Caco-2 (cell line): ENCODE data around the gene MYL6. TPM values are rescaled to one million over a fixed set of nuclear protein-coding genes. Genes with fewer than 3 reads are reported as not detected.
A peak's percentile ranks its signal among the peaks of the same experiment; 100 is the strongest.

ENCODE experiments used
- BruUV-seq: library from RNA; stranded (reverse); fragments of 400-500 nt; replicated peaks from 2 replicates; lab custom pipeline; 2021; lab: Mats Ljungman, UMichigan
- CTCF ChIA-PET: fragments of 300-600 bp; sonication (Branson Sonifier 250); formaldehyde crosslinking; loops from one replicate; lab custom pipeline; 2022; ENCODE audit warnings: antibody characterized with exemption; lab: Charles Lee
- POLR2A ChIA-PET: fragments of 300-600 bp; sonication (Branson Sonifier 250); formaldehyde crosslinking; loops from one replicate; lab custom pipeline; 2022; ENCODE audit warnings: antibody characterized with exemption; lab: Charles Lee
- DNase-seq, 2 experiments: peaks; one replicate each; pipeline versions ENCODE4 v3.0.0 to v3.0.0-alpha.2; 2020 to 2022
- H3K27me3 ChIP-seq: replicated peaks from 2 replicates; pipeline ENCODE4 v1.6.0; 2011; ENCODE audit warnings: low read length; ENCODE audit not compliant: control insufficient read depth, insufficient read depth
- H3K36me3 ChIP-seq: 2 replicates; pipeline ENCODE4 v1.5.1; 2011; ENCODE audit warnings: low read length; ENCODE audit not compliant: control insufficient read depth, insufficient read depth
- H3K4me1 ChIP-seq: fragments of 250-450 bp; sonication (Bioruptor Pico); 2 replicates; pipeline ENCODE4 v1.5.1; 2020; ENCODE audit warnings: mild to moderate bottlenecking
- H3K4me3 ChIP-seq: 2 replicates; pipeline ENCODE4 v1.5.1; 2011; ENCODE audit warnings: low read depth, mild to moderate bottlenecking, control low read depth, low read length
- H3K9me3 ChIP-seq: fragments of 250-450 bp; sonication (Bioruptor Pico); 2 replicates; pipeline ENCODE4 v1.5.1; 2020; ENCODE audit warnings: mild to moderate bottlenecking, moderate library complexity
- H3K27ac Mint-ChIP-seq: one replicate; pipeline ENCODE4 v1.8.0; 2022; ENCODE audit warnings: mixed read lengths; ENCODE audit not compliant: unreplicated experiment
- H3K27me3 Mint-ChIP-seq: one replicate; pipeline ENCODE4 v1.8.0; 2022; ENCODE audit warnings: mixed read lengths; ENCODE audit not compliant: insufficient read depth, unreplicated experiment
- H3K36me3 Mint-ChIP-seq: one replicate; pipeline ENCODE4 v1.8.0; 2022; ENCODE audit warnings: mild to moderate bottlenecking, mixed read lengths; ENCODE audit not compliant: insufficient read depth, unreplicated experiment
- H3K4me1 Mint-ChIP-seq: one replicate; pipeline ENCODE4 v1.8.0; 2022; ENCODE audit warnings: low read depth, mixed read lengths; ENCODE audit not compliant: unreplicated experiment
- H3K4me3 Mint-ChIP-seq: one replicate; pipeline ENCODE4 v1.8.0; 2022; ENCODE audit warnings: mild to moderate bottlenecking, moderate library complexity, mixed read lengths; ENCODE audit not compliant: unreplicated experiment
- H3K9me3 Mint-ChIP-seq: one replicate; pipeline ENCODE4 v1.8.0; 2022; ENCODE audit warnings: mixed read lengths; ENCODE audit not compliant: unreplicated experiment
- CTCF ChIP-seq, 2 experiments: fragments of 200-600 bp in 1 of 2; IDR thresholded peaks; 1 replicate in 1 of 2; 2 replicates in 1 of 2; pipeline versions ENCODE4 v1.5.1 to v1.8.0; 2011 to 2022; ENCODE audit warnings: antibody characterized with exemption in 1 of 2, control low read depth in 1 of 2, inconsistent platforms in 1 of 2, low read depth in 1 of 2, low read length in 1 of 2, mild to moderate bottlenecking in 1 of 2, moderate library complexity in 1 of 2; ENCODE audit not compliant: insufficient read depth in 1 of 2, severe bottlenecking in 1 of 2, unreplicated experiment in 1 of 2
- intact Hi-C: fragments of 100-400 bp; cut with micrococcal nuclease; formaldehyde crosslinking; loops from one replicate; pipeline ENCODE4 v1.10.0; 2022; ENCODE audit not compliant: unreplicated experiment
- total RNA-seq: library from RNA; stranded (reverse); gene quantifications from 2 replicates; pipeline ENCODE4 v1.2.3, GENCODE V29; 2022

MYL6 gene
- total RNA-seq, 1 experiment from 2014 or later = 960 TPM

- Mint-ChIP-seq H3K27me3 (peaks cover 2% of the 10 kb centered on the region), H3K36me3 (peaks cover 34% of the 10 kb centered on the region), H3K27ac (peak overlapping the region; percentile 100), H3K9me3 (no peaks in the 10 kb centered on the region), H3K4me3 (peak overlapping the region; percentile 97), H3K4me1 (peaks cover 13% of the 10 kb centered on the region)
- POLR2A ChIA-PET = interaction anchor here (0.6 to 3.5 kb wide), 5 partner anchors 9 to 102 kb away, joined by 3 to 27 read pairs (median 9); partner anchors contain the start of genes ESYT1, MYL6, RNF41 and SMARCC2
- no peak overlapping the region for H3K4me3 ChIP-seq
- DNase-seq = peak; percentile 91 to 93
- no peaks in the 10 kb centered on the region for H3K9me3 ChIP-seq
- intact Hi-C loops = loop anchor here (1.0 to 10.0 kb wide), 6 partner anchors 9 to 375 kb away; partner anchors contain the start of genes COQ10A, ESYT1, GDF11 and MYL6B
- no peaks in the 10 kb centered on the region for H3K27me3 ChIP-seq
- H3K4me1 ChIP-seq = peaks cover 18% of the 10 kb centered on the region
- no TSS peak for BruUV-seq
- 0 out of 2 replicates have a peak, but pooled peaks cover 1% of the 10 kb centered on the region for H3K36me3 ChIP-seq
- TF ChIP-seq CTCF (IDR thresholded peaks at IDR 0.05; ENCODE audit: insufficient read depth in 1 of 2, low read depth in 1 of 2, low read length in 1 of 2, severe bottlenecking in 1 of 2, unreplicated experiment in 1 of 2) = peak; percentile 75 to 79
- CTCF ChIA-PET = interaction anchor here (0.6 to 3.3 kb wide), 19 partner anchors 8 to 517 kb away, joined by 3 to 99 read pairs (median 4); partner anchors contain the start of genes CNPY2, ESYT1, MYL6 and MYL6B
Observed at GRCh38 chr12:56119361-56119796, 38.8 kb upstream of the MYL6 start.

- Mint-ChIP-seq H3K4me3 (no peak overlapping the region), H3K36me3 (peaks cover 34% of the 10 kb centered on the region), H3K27me3 (peaks cover 2% of the 10 kb centered on the region), H3K9me3 (no peaks in the 10 kb centered on the region), H3K27ac (peak overlapping the region; percentile 100), H3K4me1 (peaks cover 13% of the 10 kb centered on the region)
- no peak for DNase-seq
- Histone ChIP-seq H3K4me1 (peaks cover 18% of the 10 kb centered on the region), H3K27me3 (no peaks in the 10 kb centered on the region), H3K36me3 (0 out of 2 replicates have a peak, but pooled peaks cover 1% of the 10 kb centered on the region), H3K4me3 (no peak overlapping the region), H3K9me3 (no peaks in the 10 kb centered on the region)
- ChIA-PET POLR2A (interaction anchor here (0.6 to 3.5 kb wide), 5 partner anchors 8 to 101 kb away, joined by 3 to 27 read pairs (median 9); partner anchors contain the start of genes ESYT1, MYL6, RNF41 and SMARCC2), CTCF (interaction anchor here (0.6 to 3.3 kb wide), 18 partner anchors 7 to 516 kb away, joined by 3 to 99 read pairs (median 4); partner anchors contain the start of genes CNPY2, ESYT1, MYL6 and MYL6B)
- no TSS peak for BruUV-seq
- no peak for TF ChIP-seq CTCF (IDR thresholded peaks at IDR 0.05; ENCODE audit: insufficient read depth in 1 of 2, low read depth in 1 of 2, low read length in 1 of 2, severe bottlenecking in 1 of 2, unreplicated experiment in 1 of 2)
- intact Hi-C loops = no loop called here
Observed at GRCh38 chr12:56120158-56120846, 37.9 kb upstream of the MYL6 start.

- intact Hi-C loops = no loop called here
- TF ChIP-seq CTCF (IDR thresholded peaks at IDR 0.05; ENCODE audit: insufficient read depth in 1 of 2, low read depth in 1 of 2, low read length in 1 of 2, severe bottlenecking in 1 of 2, unreplicated experiment in 1 of 2) = no peak
- H3K9me3 ChIP-seq = no peaks in the 10 kb centered on the region
- Mint-ChIP-seq H3K27ac (no peak overlapping the region), H3K36me3 (peaks cover 33% of the 10 kb centered on the region), H3K27me3 (peaks cover 2% of the 10 kb centered on the region), H3K4me1 (peaks cover 18% of the 10 kb centered on the region), H3K4me3 (no peak overlapping the region), H3K9me3 (no peaks in the 10 kb centered on the region)
- BruUV-seq = no TSS peak
- no peak overlapping the region for H3K4me3 ChIP-seq
- CTCF ChIA-PET = no interaction called here
- H3K36me3 ChIP-seq = 0 out of 2 replicates have a peak, but pooled peaks cover 1% of the 10 kb centered on the region
- no peak for DNase-seq
- H3K27me3 ChIP-seq = no peaks in the 10 kb centered on the region
- H3K4me1 ChIP-seq = peaks cover 19% of the 10 kb centered on the region
- POLR2A ChIA-PET = no interaction called here
Observed at GRCh38 chr12:56121204-56121870, 36.8 kb upstream of the MYL6 start.
